DMS114 treated with DMSO at 0.1 percent for 48 hours (cell line): ENCODE measurements around the gene ATG101.
A peak's percentile ranks its signal among the peaks of the same experiment; 100 is the strongest.

Source experiments
- DNase-seq: peaks from one replicate; lab custom pipeline; 2025; ENCODE audit not compliant: unreplicated experiment; lab: John Stamatoyannopoulos, UW

The ATG101 gene

GRCh38 chr12:52069327-52070184 lies at the start of gene ATG101:
Gene ATG101, plus strand, starts transcription at chr12:52069978. Its CDS starts 3,673 bp downstream, at chr12:52073651.
- DNase-seq, result peak; percentile 94

GRCh38 chr12:52020539-52021336 lies 49.0 kb upstream of the ATG101 start:
- peak; percentile 55 for DNase-seq

GRCh38 chr12:52022841-52023181 lies 47.0 kb upstream of the ATG101 start:
- peak; percentile 62 for DNase-seq

- DNase-seq, result peak; percentile 70
These were observed 46.4 kb upstream of the ATG101 start for GRCh38 chr12:52023182-52023975.

GRCh38 chr12:52023976-52024688 lies 45.6 kb upstream of the ATG101 start:
- no peak for DNase-seq

GRCh38 chr12:52024845-52025230 lies 44.9 kb upstream of the ATG101 start:
- DNase-seq, result no peak

GRCh38 chr12:52026263-52026662 lies 43.5 kb upstream of the ATG101 start:
- no peak for DNase-seq

- no peak for DNase-seq
These were observed 42.5 kb upstream of the ATG101 start for GRCh38 chr12:52027085-52027843.

GRCh38 chr12:52029685-52030084 lies 40.1 kb upstream of the ATG101 start:
- DNase-seq, result no peak

GRCh38 chr12:52032446-52032803 lies 37.4 kb upstream of the ATG101 start:
- DNase-seq, result no peak

GRCh38 chr12:52032804-52033445 lies 36.9 kb upstream of the ATG101 start:
- peak; percentile 82 for DNase-seq

- no peak for DNase-seq
These were observed 36.2 kb upstream of the ATG101 start for GRCh38 chr12:52033446-52034140.

GRCh38 chr12:52035190-52035589 lies 34.6 kb upstream of the ATG101 start:
- no peak for DNase-seq

GRCh38 chr12:52035926-52036325 lies 33.9 kb upstream of the ATG101 start:
- no peak for DNase-seq

- peak; percentile 34 for DNase-seq
These were observed 33.1 kb upstream of the ATG101 start for GRCh38 chr12:52036587-52037171.

- no peak for DNase-seq
These were observed 32.4 kb upstream of the ATG101 start for GRCh38 chr12:52037248-52037861.

- no peak for DNase-seq
These were observed 31.3 kb upstream of the ATG101 start for GRCh38 chr12:52038447-52038846.

GRCh38 chr12:52041035-52041434 lies 28.7 kb upstream of the ATG101 start:
- DNase-seq, result no peak
